Measurements from ENCODE around the gene KRT26. TPM values are rescaled to one million over a fixed set of nuclear protein-coding genes. Genes with fewer than 3 reads are reported as not detected.

Gene KRT26
- total and polyA plus RNA-seq, 2 of the 8 experiments (the other 6 are each of a cell fraction or from before 2014, with no cell fraction given) = not detected

GRCh38 chr17:40724656-40725055 lies 47.3 kb downstream of the KRT26 start:
- Histone ChIP-seq H3K9me3 (ENCODE audit: insufficient read depth in 2 of 2, low read depth in 1 of 2, low read length in 1 of 2) (no peaks in the 10 kb centered on the region), H3K27ac (ENCODE audit: low read depth, low read length) (no peak overlapping the region), H3K79me1 (ENCODE audit: low read depth, low read length) (no peaks in the 10 kb centered on the region), H4K20me1 (replicated peaks in 1 of 2; ENCODE audit: control insufficient read depth in 1 of 2, insufficient read depth in 2 of 2, low read length in 2 of 2) (no peaks in the 10 kb centered on the region), H3K9ac (replicated peaks in 1 of 4; ENCODE audit: extremely low read depth in 1 of 4, low read depth in 3 of 4, low read length in 3 of 4) (no peak overlapping the region), H3K56ac (replicated peaks; ENCODE audit: insufficient read length, low read depth, low read length) (no peak overlapping the region), H2BK12ac (ENCODE audit: low read depth, low read length) (no peak overlapping the region), H3K79me2 (ENCODE audit: control insufficient read depth in 1 of 2, insufficient read depth in 2 of 2, low read length in 2 of 2) (no peaks in the 10 kb centered on the region), H4K91ac (replicated peaks; ENCODE audit: insufficient read length, low read length) (no peak overlapping the region), H3K4me3 (ENCODE audit: extremely low read depth in 1 of 4, insufficient read depth in 2 of 4, low read depth in 3 of 4, low read length in 4 of 4) (no peak overlapping the region), H3K36me3 (ENCODE audit: control insufficient read depth in 2 of 4, insufficient read depth in 4 of 4, low read length in 3 of 4) (no peaks in the 10 kb centered on the region), H3K23me2 (ENCODE audit: low read depth, low read length) (no peaks in the 10 kb centered on the region), H2BK20ac (ENCODE audit: low read length) (no peak overlapping the region), H3K18ac (ENCODE audit: extremely low read depth, low read length) (no peak overlapping the region), H3K4ac (replicated peaks; ENCODE audit: insufficient read length, low read depth, low read length) (no peak overlapping the region), H3K14ac (ENCODE audit: insufficient read length) (no peak overlapping the region), H2AK5ac (ENCODE audit: low read depth, low read length) (no peak overlapping the region), H3K4me1 (replicated peaks in 1 of 4; ENCODE audit: control insufficient read depth in 3 of 4, insufficient read depth in 4 of 4, low read length in 3 of 4) (no peaks in the 10 kb centered on the region), H2AFZ (ENCODE audit: low read length) (no peak overlapping the region), H4K8ac (ENCODE audit: extremely low read depth, insufficient read depth, low read length) (no peak overlapping the region), H3K27me3 (replicated peaks in 1 of 4; ENCODE audit: control insufficient read depth in 3 of 4, extremely low read depth in 1 of 4, insufficient read depth in 3 of 4, low read length in 3 of 4) (no peaks in the 10 kb centered on the region), H3K4me2 (ENCODE audit: insufficient read depth in 1 of 2, low read depth in 2 of 2, low read length in 2 of 2) (no peak overlapping the region), H2BK120ac (replicated peaks; ENCODE audit: low read depth, low read length) (no peak overlapping the region), H4K5ac (ENCODE audit: insufficient read length, low read depth, low read length) (no peak overlapping the region), H3K23ac (ENCODE audit: insufficient read length) (no peak overlapping the region), H2BK15ac (ENCODE audit: low read length) (no peak overlapping the region), H2BK5ac (ENCODE audit: low read depth, low read length) (no peak overlapping the region)
- ChIA-PET CTCF (ENCODE audit: partially characterized antibody) (no interaction called here), POLR2A (ENCODE audit: partially characterized antibody) (no interaction called here)
- no peak for FAIRE-seq
- DNase-seq (ENCODE audit: low read depth in 1 of 2, low spot score in 2 of 2) = no peak
- WGBS, 2 experiments (ENCODE audit: extremely low coverage in 1 of 2, insufficient coverage in 1 of 2, insufficient read length in 1 of 2, insufficient replicate concordance in 2 of 2, low coverage in 1 of 2, low lambda C conversion rate in 2 of 2, missing lambda C conversion rate in 1 of 2) = 89% methylated on average over 1 of the region's 1 CpG; no CpG with 5 or more reads in 1 of the 2 experiments
- TF ChIP-seq CHD1 (IDR thresholded peaks at IDR 0.05; ENCODE audit: low read depth, low read length) (no peak), MAFK (IDR thresholded peaks at IDR 0.05; ENCODE audit: low read depth, low read length) (no peak), SUZ12 (IDR thresholded peaks at IDR 0.05; ENCODE audit: low read length) (no peak), GABPA (IDR thresholded peaks at IDR 0.05; ENCODE audit: borderline replicate concordance, insufficient read depth, low read length) (no peak), RNF2 (IDR thresholded peaks at IDR 0.05; ENCODE audit: borderline replicate concordance, low read depth, low read length, missing control alignments, poor library complexity, severe bottlenecking) (no peak), HDAC6 (IDR thresholded peaks at IDR 0.05; ENCODE audit: low read depth, low read length) (no peak), GTF2F1 (IDR thresholded peaks at IDR 0.05; ENCODE audit: borderline replicate concordance, low read depth, low read length) (no peak), RBBP5 (IDR thresholded peaks at IDR 0.05; ENCODE audit: borderline replicate concordance, low read depth, low read length) (no peak)
